Measurements from ENCODE around the gene H2BK1. TPM values are rescaled to one million over a fixed set of nuclear protein-coding genes. Genes with fewer than 3 reads are reported as not detected.
A peak's percentile ranks its signal among the peaks of the same experiment; 100 is the strongest.

H2BK1 gene
- total and polyA plus RNA-seq, 4 donors, result 0.52 TPM; not detected in 3

DNA sequence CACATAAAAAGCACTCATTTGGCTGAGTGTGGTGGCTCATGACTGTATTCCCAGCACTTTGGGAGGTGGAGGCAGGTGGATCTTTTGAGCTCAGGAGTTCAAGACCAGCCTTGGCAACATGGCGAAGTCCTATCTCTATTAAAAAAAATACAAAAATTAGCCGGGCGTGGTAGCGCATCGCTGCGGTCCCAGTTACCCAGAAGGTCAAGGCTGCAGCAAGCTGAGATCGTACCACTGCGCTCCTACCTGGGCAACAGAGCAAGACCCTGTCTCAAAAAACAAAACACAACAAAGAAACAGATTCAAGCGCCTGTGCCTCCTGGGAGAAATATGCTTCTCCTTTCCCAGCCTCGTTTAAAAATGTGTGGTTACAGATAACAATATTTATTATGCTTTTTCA, 19.0 kb upstream of the H2BK1 start:
- no peak overlapping the region for H3K9ac ChIP-seq (ENCODE audit: insufficient read depth in 1 of 2, low read length in 2 of 2)
- H3K4me1 ChIP-seq (ENCODE audit: control insufficient read depth in 5 of 5, insufficient read depth in 5 of 5, low read length in 5 of 5), result peaks cover 0 to 34% (median 9%) of the 10 kb centered on the region in 5 donors
- peaks cover 4 to 10% (median 5%) of the 10 kb centered on the region in 4 donors for H3K36me3 ChIP-seq (ENCODE audit: control insufficient read depth in 4 of 4, insufficient read depth in 4 of 4, low read length in 4 of 4)
- H3K9me3 ChIP-seq (ENCODE audit: control insufficient read depth in 4 of 4, insufficient read depth in 3 of 4, low read length in 3 of 4), result no peaks in the 10 kb centered on the region
- TF ChIP-seq, protein P1, sequence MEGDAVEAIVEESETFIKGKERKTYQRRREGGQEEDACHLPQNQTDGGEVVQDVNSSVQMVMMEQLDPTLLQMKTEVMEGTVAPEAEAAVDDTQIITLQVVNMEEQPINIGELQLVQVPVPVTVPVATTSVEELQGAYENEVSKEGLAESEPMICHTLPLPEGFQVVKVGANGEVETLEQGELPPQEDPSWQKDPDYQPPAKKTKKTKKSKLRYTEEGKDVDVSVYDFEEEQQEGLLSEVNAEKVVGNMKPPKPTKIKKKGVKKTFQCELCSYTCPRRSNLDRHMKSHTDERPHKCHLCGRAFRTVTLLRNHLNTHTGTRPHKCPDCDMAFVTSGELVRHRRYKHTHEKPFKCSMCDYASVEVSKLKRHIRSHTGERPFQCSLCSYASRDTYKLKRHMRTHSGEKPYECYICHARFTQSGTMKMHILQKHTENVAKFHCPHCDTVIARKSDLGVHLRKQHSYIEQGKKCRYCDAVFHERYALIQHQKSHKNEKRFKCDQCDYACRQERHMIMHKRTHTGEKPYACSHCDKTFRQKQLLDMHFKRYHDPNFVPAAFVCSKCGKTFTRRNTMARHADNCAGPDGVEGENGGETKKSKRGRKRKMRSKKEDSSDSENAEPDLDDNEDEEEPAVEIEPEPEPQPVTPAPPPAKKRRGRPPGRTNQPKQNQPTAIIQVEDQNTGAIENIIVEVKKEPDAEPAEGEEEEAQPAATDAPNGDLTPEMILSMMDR (IDR thresholded peaks at IDR 0.05; ENCODE audit: control extremely low read depth, extremely low read depth), result no peak
- no peak overlapping the region for H3K4me3 ChIP-seq
- H3K27me3 ChIP-seq (ENCODE audit: control insufficient read depth in 3 of 3, insufficient read depth in 3 of 3, low read length in 2 of 3), result no peaks in the 10 kb centered on the region
- H3K27ac ChIP-seq (ENCODE audit: low read depth in 1 of 2, low read length in 1 of 2), result no peak overlapping the region
- 92 to 93% methylated on average over 10 of the region's 10 CpGs for WGBS, 2 donors
- DNase-seq, result no peak
- no peak for ATAC-seq (ENCODE audit: insufficient read depth, low FRiP score)

DNA sequence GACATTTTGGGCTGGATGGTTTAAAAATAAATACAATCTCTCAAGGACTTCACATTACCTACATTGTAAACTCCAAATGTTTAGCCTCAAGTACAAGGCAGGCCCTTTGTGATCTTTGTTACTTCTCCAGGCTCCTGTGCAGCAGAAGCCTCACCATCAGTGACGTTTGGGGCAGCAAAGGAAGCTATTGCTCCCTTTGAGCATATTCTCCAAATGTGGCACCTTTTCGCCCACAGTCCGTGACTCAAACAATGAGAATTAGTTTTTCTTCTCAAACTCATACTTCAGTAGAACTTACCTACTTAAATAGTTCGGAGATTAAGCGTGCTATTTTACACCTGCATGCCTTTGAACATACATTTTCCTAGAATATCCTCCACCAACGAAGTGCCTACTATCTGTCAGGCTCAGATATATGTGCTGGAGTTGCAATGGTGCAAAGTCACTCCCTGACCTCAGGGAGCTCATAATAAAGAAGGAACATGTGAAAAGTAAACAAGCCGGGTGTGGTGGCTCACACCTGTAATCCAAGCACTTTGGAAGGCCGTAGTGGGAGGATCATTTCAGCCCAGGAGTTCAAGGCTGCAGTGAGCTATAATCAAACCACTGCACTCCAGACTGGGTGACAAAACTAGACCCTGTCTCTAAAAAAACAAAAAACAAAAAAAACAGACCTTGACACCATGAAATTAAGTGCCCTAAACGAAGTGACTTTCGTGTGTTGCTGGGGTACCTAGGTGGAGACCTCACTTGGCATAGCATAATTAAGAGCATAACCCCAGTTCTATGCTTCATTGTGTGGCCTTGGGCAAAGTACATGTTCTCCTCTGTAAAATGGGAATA, 18.0 kb upstream of the H2BK1 start:
- Histone ChIP-seq H3K36me3 (ENCODE audit: control insufficient read depth in 4 of 4, insufficient read depth in 4 of 4, low read length in 4 of 4) (peaks cover 5 to 16% (median 13%) of the 10 kb centered on the region in 4 donors), H3K9me3 (ENCODE audit: control insufficient read depth in 4 of 4, insufficient read depth in 3 of 4, low read length in 3 of 4) (no peaks in the 10 kb centered on the region), H3K27ac (ENCODE audit: low read depth in 1 of 2, low read length in 1 of 2) (peak overlapping the region; percentile 58 to 95), H3K4me1 (ENCODE audit: control insufficient read depth in 5 of 5, insufficient read depth in 5 of 5, low read length in 5 of 5) (peaks cover 0 to 32% (median 8%) of the 10 kb centered on the region in 5 donors), H3K27me3 (ENCODE audit: control insufficient read depth in 3 of 3, insufficient read depth in 3 of 3, low read length in 2 of 3) (no peaks in the 10 kb centered on the region), H3K4me3 (no peak overlapping the region), H3K9ac (ENCODE audit: insufficient read depth in 1 of 2, low read length in 2 of 2) (peak overlapping the region in 1 of 2 donors; percentile 83)
- DNase-seq (no peak), ATAC-seq (ENCODE audit: insufficient read depth, low FRiP score) (no peak)
- TF ChIP-seq, protein P1 (IDR thresholded peaks at IDR 0.05; ENCODE audit: control extremely low read depth, extremely low read depth), result no peak
- WGBS, 2 donors, result 68 to 79% methylated on average over 10 of the region's 10 CpGs

DNA sequence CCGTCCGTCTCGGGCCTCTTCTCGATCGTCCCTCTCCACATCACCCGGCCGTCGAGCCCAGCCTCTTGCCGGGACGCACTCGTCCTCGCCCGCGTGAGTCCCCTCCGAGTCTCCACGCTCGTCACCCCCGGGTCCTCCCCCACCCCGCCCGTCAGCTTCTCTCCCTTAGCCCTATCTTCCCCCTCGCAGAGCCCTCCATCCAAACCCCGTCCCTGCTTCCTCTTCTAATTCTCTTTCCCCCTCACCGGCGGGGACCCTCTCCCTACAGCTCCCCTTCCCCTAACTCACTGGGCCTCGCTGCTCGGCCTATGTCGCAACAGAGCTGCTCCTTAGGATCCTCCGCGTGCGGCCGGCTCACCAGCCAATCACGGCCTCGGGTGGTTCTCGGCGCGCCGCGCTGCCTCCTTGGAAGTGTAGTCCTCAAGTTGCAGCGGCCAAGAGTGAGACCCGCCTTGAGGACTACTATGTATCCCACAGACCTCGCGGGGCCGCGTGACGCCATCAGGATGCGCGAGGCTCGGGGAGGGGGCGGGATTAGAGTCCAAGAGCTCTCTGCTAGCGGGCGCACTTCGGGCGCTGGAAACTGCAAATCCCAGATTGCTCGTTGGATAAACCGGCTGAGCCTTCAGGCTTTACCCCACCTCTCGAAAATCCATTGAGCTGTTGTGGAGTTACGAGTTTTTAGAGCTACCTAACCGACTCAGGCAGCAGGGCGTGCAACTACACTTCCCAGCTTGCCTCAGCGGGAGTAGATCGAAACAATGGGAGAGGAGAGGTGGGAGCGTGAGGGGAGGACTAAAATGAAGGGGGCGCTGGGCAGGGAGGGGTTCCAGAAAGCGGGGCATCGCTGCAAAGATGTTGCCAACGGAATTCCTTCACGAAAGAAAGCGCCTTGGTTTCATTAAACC, 16.8 kb upstream of the H2BK1 start, which contains the start of gene ABCF2:
Gene ABCF2 (minus strand): TSS at position 331 of the 908 bp plus-strand sequence. CDS start 747 bp downstream, outside the sequence.
- Histone ChIP-seq H3K9ac (ENCODE audit: insufficient read depth in 1 of 2, low read length in 2 of 2) (peak within 1 kb of the TSS; percentile 42 to 83), H3K27me3 (ENCODE audit: control insufficient read depth in 3 of 3, insufficient read depth in 3 of 3, low read length in 2 of 3) (no peaks in the 10 kb centered on the region), H3K4me1 (ENCODE audit: control insufficient read depth in 5 of 5, insufficient read depth in 5 of 5, low read length in 5 of 5) (peaks cover 0 to 27% (median 8%) of the 10 kb centered on the region in 5 donors), H3K27ac (ENCODE audit: low read depth in 1 of 2, low read length in 1 of 2) (peak within 1 kb of the TSS; percentile 58 to 95), H3K36me3 (ENCODE audit: control insufficient read depth in 4 of 4, insufficient read depth in 4 of 4, low read length in 4 of 4) (peaks cover 5 to 23% (median 17%) of the 10 kb centered on the region in 4 donors), H3K9me3 (ENCODE audit: control insufficient read depth in 4 of 4, insufficient read depth in 3 of 4, low read length in 3 of 4) (no peaks in the 10 kb centered on the region), H3K4me3 (peak within 1 kb of the TSS; percentile 84)
- DNase-seq (peak; percentile 99 to 100 (median 99)), ATAC-seq (ENCODE audit: insufficient read depth, low FRiP score) (peak; percentile 99)
- TF ChIP-seq, protein P1 (IDR thresholded peaks at IDR 0.05; ENCODE audit: control extremely low read depth, extremely low read depth), result no peak
- WGBS, 2 donors, result 0 to 1% methylated on average over 68 of the region's 68 CpGs
